Keratinocyte (primary cell): Measurements from ENCODE around the gene TBC1D7. TPM values are rescaled to one million over a fixed set of nuclear protein-coding genes. Genes with fewer than 3 reads are reported as not detected.

Experiments
- DNase-seq: peaks from one replicate; pipeline ENCODE4 v3.0.0-alpha.2; 2011; ENCODE audit warnings: low read depth, missing footprints, low spot score
- FAIRE-seq: peaks from 2 replicates; lab custom pipeline; 2011; peaks lifted over from hg19 to GRCh38; lab: Jason Lieb, UNC
- H2AFZ ChIP-seq: 2 replicates; pipeline ENCODE4 v1.6.0; 2012; ENCODE audit warnings: low read length, control low read depth, inconsistent platforms; ENCODE audit not compliant: control insufficient read depth
- H3K27ac ChIP-seq: 2 replicates; pipeline ENCODE4 v1.5.1; 2011; ENCODE audit warnings: low read length; ENCODE audit not compliant: control insufficient read depth, insufficient read depth
- H3K27me3 ChIP-seq: 3 replicates; pipeline ENCODE4 v1.6.0; 2011; ENCODE audit warnings: low read length; ENCODE audit not compliant: control insufficient read depth, insufficient read depth; ENCODE audit errors: extremely low read depth
- H3K36me3 ChIP-seq, 2 experiments: 2 replicates in 1 of 2; 3 replicates in 1 of 2; pipeline ENCODE4 v1.5.1; 2011; ENCODE audit warnings: low read length in 2 of 2, mild to moderate bottlenecking in 1 of 2; ENCODE audit not compliant: control insufficient read depth in 2 of 2, insufficient read depth in 2 of 2; ENCODE audit errors: extremely low read depth in 1 of 2
- H3K4me1 ChIP-seq: 3 replicates; pipeline ENCODE4 v1.5.1; 2011; ENCODE audit warnings: low read length; ENCODE audit not compliant: control insufficient read depth, insufficient read depth; ENCODE audit errors: extremely low read depth
- H3K4me2 ChIP-seq: 3 replicates; pipeline ENCODE4 v1.6.0; 2011; ENCODE audit warnings: low read depth, low read length; ENCODE audit not compliant: control insufficient read depth, insufficient read depth; ENCODE audit errors: extremely low read depth
- H3K4me3 ChIP-seq, 3 experiments: fragments of 200-600 bp in 1 of 3; sonication (generic) in 1 of 3; 2 replicates in 2 of 3; 3 replicates in 1 of 3; pipeline ENCODE4 v1.5.1; 2011 to 2016; ENCODE audit warnings: low read length in 3 of 3, mild to moderate bottlenecking in 3 of 3, control low read depth in 2 of 3, inconsistent platforms in 1 of 3, low read depth in 1 of 3, mixed read lengths in 1 of 3, mixed run types in 1 of 3, moderate library complexity in 1 of 3; ENCODE audit not compliant: control insufficient read depth in 2 of 3, insufficient read depth in 2 of 3; ENCODE audit errors: extremely low read depth in 1 of 3
- H3K79me2 ChIP-seq: 2 replicates; pipeline ENCODE4 v1.6.0; 2012; ENCODE audit warnings: low read length; ENCODE audit not compliant: control insufficient read depth, insufficient read depth
- H3K9ac ChIP-seq: 3 replicates; pipeline ENCODE4 v1.6.0; 2011; ENCODE audit warnings: low read length; ENCODE audit not compliant: control insufficient read depth, insufficient read depth; ENCODE audit errors: extremely low read depth
- H3K9me1 ChIP-seq: 3 replicates; pipeline ENCODE4 v1.6.0; 2011; ENCODE audit warnings: low read length; ENCODE audit not compliant: control insufficient read depth, insufficient read depth; ENCODE audit errors: extremely low read depth
- H3K9me3 ChIP-seq: 2 replicates; pipeline ENCODE4 v1.5.1; 2012; ENCODE audit warnings: low read depth, low read length; ENCODE audit not compliant: control insufficient read depth
- H4K20me1 ChIP-seq: 3 replicates; pipeline ENCODE4 v1.6.0; 2011; ENCODE audit warnings: low read length; ENCODE audit not compliant: control insufficient read depth, insufficient read depth; ENCODE audit errors: extremely low read depth
- CTCF ChIP-seq, 3 experiments: IDR thresholded peaks in 1 of 3; conservative IDR thresholded peaks in 1 of 3; optimal IDR thresholded peaks in 1 of 3; 2 replicates in 2 of 3; 3 replicates in 1 of 3; pipeline versions ENCODE3 to v1.5.1; 2011; ENCODE audit warnings: low read length in 3 of 3, mild to moderate bottlenecking in 3 of 3, moderate library complexity in 2 of 3, control low read depth in 1 of 3, inconsistent platforms in 1 of 3; ENCODE audit not compliant: insufficient read depth in 2 of 3; ENCODE audit errors: extremely low read depth in 1 of 3
- EZH2 ChIP-seq: IDR thresholded peaks from one replicate; pipeline ENCODE4 v1.6.1; 2012; ENCODE audit warnings: inconsistent platforms, mild to moderate bottlenecking, low read length, moderate library complexity
- dilution Hi-C: fragments of 300-500 bp; cut with MboI; formaldehyde crosslinking; loops from one replicate; pipeline ENCODE4 v1.7.0; 2020; ENCODE audit warnings: low sequenced_read_pairs; ENCODE audit not compliant: extremely low pct_ligation_motif_present
- polyA plus RNA-seq, 5 experiments: library from polyadenylated mRNA; depleted of rRNA in 3 of 5; stranded (reverse) in 3 of 5; stranded (forward) in 1 of 5; unstranded in 1 of 5; fragments of >200 nt; gene quantifications; 1 replicate in 1 of 5; 2 replicates in 3 of 5; 3 replicates in 1 of 5; pipeline versions ENCODE4 v1.2.1 to v1.2.3, GENCODE V29; 2011 to 2012; ENCODE audit warnings: missing spikeins in 2 of 5, low read depth in 1 of 5, low replicate concordance in 1 of 5

Gene TBC1D7
- polyA plus RNA-seq, 1 donor (not counting 4 experiments of a cell fraction or from before 2014, with no cell fraction given): 30.4 TPM

GRCh38 chr6:13294499-13295069 lies 33.8 kb downstream of the TBC1D7 start:
- dilution Hi-C loops: no loop called here
- peaks cover 3 to 15% of the 10 kb centered on the region in 2 experiments for H3K36me3 ChIP-seq

GRCh38 chr6:13292774-13293173 lies 35.6 kb downstream of the TBC1D7 start:
- H3K9me1 ChIP-seq: no peaks in the 10 kb centered on the region
- no peak overlapping the region for H3K9ac ChIP-seq
- no peaks in the 10 kb centered on the region for H3K9me3 ChIP-seq
- FAIRE-seq (no peak), DNase-seq (no peak)
- TF ChIP-seq CTCF (optimal IDR thresholded peaks at IDR 0.05 in 1 of 3, IDR thresholded peaks at IDR 0.05 in 1 of 3, conservative IDR thresholded peaks at IDR 0.05 in 1 of 3; ENCODE audit: extremely low read depth in 1 of 3, insufficient read depth in 2 of 3, low read length in 3 of 3) (no peak), EZH2 (no peak)
- H3K4me3 ChIP-seq: no peak overlapping the region
- H2AFZ ChIP-seq: no peak overlapping the region
- no peaks in the 10 kb centered on the region for H3K4me1 ChIP-seq
- H3K4me2 ChIP-seq: no peak overlapping the region
- no peak overlapping the region for H3K27ac ChIP-seq
- H4K20me1 ChIP-seq: no peaks in the 10 kb centered on the region
- peaks cover 3 to 16% of the 10 kb centered on the region in 2 experiments for H3K36me3 ChIP-seq
- H3K79me2 ChIP-seq: no peaks in the 10 kb centered on the region
- dilution Hi-C loops: no loop called here
- no peaks in the 10 kb centered on the region for H3K27me3 ChIP-seq

More at GRCh38 chr6:13294499-13295069, 33.8 kb downstream of the TBC1D7 start:
- Histone ChIP-seq H3K4me1 (no peaks in the 10 kb centered on the region), H2AFZ (no peak overlapping the region), H3K79me2 (no peaks in the 10 kb centered on the region), H3K27ac (no peak overlapping the region), H3K9me3 (no peaks in the 10 kb centered on the region), H3K9me1 (no peaks in the 10 kb centered on the region), H3K9ac (no peak overlapping the region), H4K20me1 (no peaks in the 10 kb centered on the region), H3K4me3 (no peak overlapping the region), H3K4me2 (no peak overlapping the region), H3K27me3 (no peaks in the 10 kb centered on the region)
- no peak for FAIRE-seq
- TF ChIP-seq CTCF (optimal IDR thresholded peaks at IDR 0.05 in 1 of 3, IDR thresholded peaks at IDR 0.05 in 1 of 3, conservative IDR thresholded peaks at IDR 0.05 in 1 of 3; ENCODE audit: extremely low read depth in 1 of 3, insufficient read depth in 2 of 3, low read length in 3 of 3) (no peak), EZH2 (no peak)
- DNase-seq: no peak
